GM06990 (cell line): Measurements from ENCODE around the gene PRICKLE2.

Source experiments
- DNase-seq: peaks from one replicate; pipeline ENCODE4 v3.0.0-alpha.2; 2011; ENCODE audit not compliant: insufficient read length; ENCODE audit errors: extremely low read depth
- H3K27me3 ChIP-seq: replicated peaks from 2 replicates; pipeline ENCODE4 v1.6.0; 2011; ENCODE audit warnings: low read length; ENCODE audit not compliant: control insufficient read depth, insufficient read depth
- H3K36me3 ChIP-seq: 2 replicates; pipeline ENCODE4 v1.5.1; 2011; ENCODE audit warnings: low read length; ENCODE audit not compliant: control insufficient read depth, insufficient read depth
- H3K4me3 ChIP-seq: replicated peaks from 2 replicates; pipeline ENCODE4 v1.5.1; 2011; ENCODE audit warnings: low read depth, mild to moderate bottlenecking, control low read depth, low read length
- CTCF ChIP-seq: IDR thresholded peaks from 2 replicates; pipeline ENCODE4 v1.5.1; 2011; ENCODE audit warnings: low read length, control low read depth, mild to moderate bottlenecking, inconsistent platforms; ENCODE audit not compliant: insufficient read depth, poor library complexity, severe bottlenecking

PRICKLE2 gene

GRCh38 chr3:64239841-64240240, 14.6 kb upstream of the PRICKLE2 start:
- no peak for DNase-seq
- H3K36me3 ChIP-seq = no peaks in the 10 kb centered on the region
- no peak for TF ChIP-seq CTCF
- no peaks in the 10 kb centered on the region; the same call in 1 of the 2 replicates for H3K27me3 ChIP-seq
- H3K4me3 ChIP-seq = no peak overlapping the region

DNA sequence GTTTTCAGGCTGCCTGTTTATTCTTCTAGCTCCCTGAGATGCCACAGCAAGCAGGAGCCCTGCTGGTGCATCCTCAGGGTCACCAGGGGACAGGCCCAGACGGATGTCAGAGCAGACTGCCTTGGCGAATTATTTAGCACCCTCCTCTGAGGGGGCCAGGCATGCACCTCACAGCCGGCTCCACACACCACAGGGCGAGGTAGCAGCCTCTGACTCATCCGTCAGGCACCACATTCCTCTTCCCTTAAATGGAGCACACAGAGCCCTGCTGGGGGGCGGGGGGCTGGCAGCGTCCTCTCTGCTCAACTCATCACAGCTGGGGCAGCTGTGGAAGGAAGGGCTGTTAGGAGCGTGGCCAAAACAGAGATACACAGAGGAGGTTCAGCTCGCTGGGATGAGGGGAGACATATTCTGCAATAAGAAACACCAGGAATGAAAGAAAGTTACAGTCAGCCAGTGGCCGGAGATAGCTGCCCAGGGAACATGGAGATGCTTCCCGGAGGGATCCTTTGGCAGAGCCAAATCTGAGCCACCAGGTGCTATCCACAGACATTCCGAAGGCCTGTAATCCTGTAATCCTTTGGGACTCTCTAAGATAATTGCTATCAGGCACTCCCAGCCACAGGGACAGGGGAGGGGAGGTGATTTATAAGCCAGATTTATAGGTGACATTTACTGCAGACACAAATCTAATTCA, 13.9 kb upstream of the PRICKLE2 start:
- DNase-seq = no peak
- Histone ChIP-seq H3K36me3 (no peaks in the 10 kb centered on the region), H3K27me3 (no peaks in the 10 kb centered on the region; the same call in 1 of the 2 replicates), H3K4me3 (no peak overlapping the region)
- no peak for TF ChIP-seq CTCF

DNA sequence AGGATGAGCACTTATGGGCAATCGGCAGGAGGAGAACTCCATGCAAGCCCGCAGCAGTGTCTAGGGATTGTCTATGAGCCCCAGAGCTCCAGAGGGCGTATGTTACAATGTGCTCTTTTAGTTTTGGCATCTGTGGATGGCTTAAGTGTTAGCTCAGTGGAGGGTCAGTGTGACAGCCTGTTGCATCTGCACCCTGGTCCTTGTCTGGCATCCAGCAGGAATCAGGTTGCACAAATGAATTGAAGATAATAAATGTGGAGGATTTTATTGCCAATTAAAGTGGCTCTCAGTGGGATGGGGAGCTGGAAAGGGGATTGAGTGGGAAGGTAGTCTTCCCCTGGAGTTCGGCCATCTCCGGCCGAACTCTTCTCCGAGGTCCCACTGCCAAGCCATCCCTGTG, 11.8 kb upstream of the PRICKLE2 start:
- no peak for TF ChIP-seq CTCF
- no peak overlapping the region for H3K4me3 ChIP-seq
- H3K36me3 ChIP-seq = no peaks in the 10 kb centered on the region
- DNase-seq = no peak
- no peaks in the 10 kb centered on the region; the same call in 1 of the 2 replicates for H3K27me3 ChIP-seq

GRCh38 chr3:64235605-64236004, 10.3 kb upstream of the PRICKLE2 start:
- DNase-seq = no peak
- no peak for TF ChIP-seq CTCF
- H3K27me3 ChIP-seq = no peaks in the 10 kb centered on the region
- H3K36me3 ChIP-seq = no peaks in the 10 kb centered on the region
- no peak overlapping the region for H3K4me3 ChIP-seq

DNA sequence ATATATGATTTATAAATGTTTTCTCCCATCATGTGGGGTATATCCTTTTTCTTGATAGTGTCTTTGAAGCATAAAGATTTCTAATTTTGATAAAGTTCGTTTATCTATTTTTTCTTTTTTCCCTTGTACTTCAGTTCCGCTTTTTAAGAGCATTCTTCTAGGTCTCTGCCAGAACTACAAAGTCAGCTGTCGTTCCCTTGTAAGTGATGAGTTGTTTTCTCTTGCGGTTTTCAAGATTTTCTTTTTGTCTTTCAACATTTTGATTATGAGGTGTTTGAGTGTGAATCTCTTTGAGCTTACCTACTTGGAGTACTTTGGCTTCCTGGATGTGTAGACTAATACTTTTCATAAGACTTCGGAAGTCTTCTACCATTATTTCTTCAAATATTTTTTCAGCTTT, 9.3 kb upstream of the PRICKLE2 start:
- Histone ChIP-seq H3K36me3 (no peaks in the 10 kb centered on the region), H3K27me3 (no peaks in the 10 kb centered on the region), H3K4me3 (no peak overlapping the region)
- TF ChIP-seq CTCF = no peak
- DNase-seq = no peak

- TF ChIP-seq CTCF = no peak
- no peak for DNase-seq
- H3K4me3 ChIP-seq = no peak overlapping the region
- no peaks in the 10 kb centered on the region for H3K27me3 ChIP-seq
- H3K36me3 ChIP-seq = no peaks in the 10 kb centered on the region
These were observed 7.6 kb upstream of the PRICKLE2 start for GRCh38 chr3:64232821-64233220.
